Fibroblast of the aortic adventitia (primary cell): Measurements from ENCODE around the gene TASOR2. TPM values are rescaled to one million over a fixed set of nuclear protein-coding genes. Genes with fewer than 3 reads are reported as not detected.

Experiments
- DNase-seq: peaks from one replicate; pipeline ENCODE4 v3.0.0-alpha.2; 2010; ENCODE audit warnings: low read depth
- H3K4me3 ChIP-seq: 2 replicates; pipeline ENCODE4 v1.5.1; 2011; ENCODE audit warnings: low read depth, mild to moderate bottlenecking, control low read depth, low read length, moderate library complexity
- total RNA-seq: library from RNA; depleted of rRNA; stranded (reverse); fragments of >200 nt; gene quantifications from 2 replicates; pipeline ENCODE4 v1.2.3, GENCODE V29; 2012; ENCODE audit warnings: low replicate concordance
- TF ChIP-seq, protein P1 (sequence below): IDR thresholded peaks from 2 replicates; pipeline ENCODE4 v1.5.1; 2011; ENCODE audit warnings: mild to moderate bottlenecking, low read length, control low read depth, inconsistent platforms; ENCODE audit not compliant: insufficient read depth

The TASOR2 gene
- total RNA-seq, 1 donor, result 92.9 TPM

DNA sequence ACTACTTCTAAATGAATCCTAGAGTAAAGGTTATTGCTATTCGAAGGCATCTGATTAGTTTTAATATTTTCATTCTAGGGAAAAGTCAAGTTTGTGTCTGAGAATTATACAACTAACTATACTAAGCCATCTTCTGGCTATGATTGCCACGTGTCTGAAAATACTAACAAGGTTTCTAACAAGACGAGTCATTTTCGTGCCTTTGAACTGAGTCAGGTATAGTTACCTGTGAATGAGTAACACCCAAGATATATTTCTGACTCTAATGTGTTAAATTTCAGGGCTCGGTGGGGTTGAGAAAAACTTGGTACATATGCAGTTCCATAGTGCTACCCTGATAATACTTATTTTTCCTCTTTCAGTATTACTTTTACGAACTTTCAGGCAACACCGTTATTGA, 35.5 kb downstream of the TASOR2 start:
- H3K4me3 ChIP-seq, result no peak overlapping the region
- DNase-seq, result no peak
- TF ChIP-seq, protein P1, sequence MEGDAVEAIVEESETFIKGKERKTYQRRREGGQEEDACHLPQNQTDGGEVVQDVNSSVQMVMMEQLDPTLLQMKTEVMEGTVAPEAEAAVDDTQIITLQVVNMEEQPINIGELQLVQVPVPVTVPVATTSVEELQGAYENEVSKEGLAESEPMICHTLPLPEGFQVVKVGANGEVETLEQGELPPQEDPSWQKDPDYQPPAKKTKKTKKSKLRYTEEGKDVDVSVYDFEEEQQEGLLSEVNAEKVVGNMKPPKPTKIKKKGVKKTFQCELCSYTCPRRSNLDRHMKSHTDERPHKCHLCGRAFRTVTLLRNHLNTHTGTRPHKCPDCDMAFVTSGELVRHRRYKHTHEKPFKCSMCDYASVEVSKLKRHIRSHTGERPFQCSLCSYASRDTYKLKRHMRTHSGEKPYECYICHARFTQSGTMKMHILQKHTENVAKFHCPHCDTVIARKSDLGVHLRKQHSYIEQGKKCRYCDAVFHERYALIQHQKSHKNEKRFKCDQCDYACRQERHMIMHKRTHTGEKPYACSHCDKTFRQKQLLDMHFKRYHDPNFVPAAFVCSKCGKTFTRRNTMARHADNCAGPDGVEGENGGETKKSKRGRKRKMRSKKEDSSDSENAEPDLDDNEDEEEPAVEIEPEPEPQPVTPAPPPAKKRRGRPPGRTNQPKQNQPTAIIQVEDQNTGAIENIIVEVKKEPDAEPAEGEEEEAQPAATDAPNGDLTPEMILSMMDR, result no peak

DNA sequence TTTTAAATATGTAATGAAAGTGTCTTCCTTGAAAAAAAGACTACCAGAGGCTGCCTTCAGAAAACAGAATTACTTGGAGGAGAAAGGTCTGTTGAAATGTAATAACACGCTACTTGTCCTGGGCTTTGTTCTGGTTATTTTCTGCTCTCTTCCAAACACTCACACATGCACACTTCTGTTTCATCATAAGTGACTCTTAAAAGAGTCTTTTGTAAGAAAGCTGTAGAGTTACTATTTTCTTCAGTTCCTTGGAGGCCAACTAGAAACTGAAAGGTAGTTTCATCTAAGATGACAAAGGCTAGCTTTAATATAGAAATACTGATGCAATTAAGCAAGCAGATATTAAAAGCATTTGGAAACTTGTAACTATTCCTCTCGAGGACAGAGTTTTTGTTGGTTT, 39.1 kb downstream of the TASOR2 start:
- TF ChIP-seq, protein P1, result no peak
- no peak overlapping the region for H3K4me3 ChIP-seq
- no peak for DNase-seq

DNA sequence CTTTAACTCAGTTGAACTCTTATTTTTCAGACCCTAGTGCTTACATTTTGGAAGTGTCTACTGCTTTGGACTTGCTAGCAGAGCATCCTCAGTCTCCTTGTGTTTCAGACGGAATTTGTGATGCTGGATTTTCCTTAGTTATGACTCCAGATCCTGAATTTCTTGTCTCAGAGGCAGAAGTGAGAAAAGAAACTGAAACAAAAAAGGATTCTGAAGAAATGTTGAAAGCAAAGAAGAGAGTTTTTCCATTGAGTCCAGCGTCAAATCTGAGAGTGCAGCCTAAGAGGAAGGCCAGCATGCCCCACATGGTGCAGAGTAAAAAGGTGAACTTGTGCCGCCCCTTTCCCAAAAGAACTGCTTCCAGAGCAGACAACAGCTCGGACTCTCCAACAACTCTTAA, 46.1 kb downstream of the TASOR2 start:
- TF ChIP-seq, protein P1, result no peak
- H3K4me3 ChIP-seq, result no peak overlapping the region
- DNase-seq, result no peak

DNA sequence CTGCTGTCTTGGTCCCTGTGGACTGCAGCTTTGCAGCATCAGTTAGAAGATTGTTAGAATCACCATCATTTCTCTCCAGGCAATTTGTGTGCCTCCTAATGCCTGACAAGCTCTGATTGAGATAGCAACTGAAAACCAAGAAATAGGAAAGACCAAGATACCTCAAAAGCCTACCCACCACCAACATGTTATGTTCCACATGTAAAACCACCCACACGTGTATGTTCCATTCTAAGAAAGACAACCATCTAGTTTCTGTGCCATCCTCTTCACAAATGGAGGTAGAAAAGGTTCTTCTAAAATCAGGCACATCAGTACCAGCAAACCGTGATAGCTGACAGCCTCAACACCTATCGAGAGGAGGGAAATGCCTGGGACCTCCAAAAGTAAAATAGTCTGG, 46.9 kb downstream of the TASOR2 start:
- no peak for DNase-seq
- H3K4me3 ChIP-seq, result no peak overlapping the region
- TF ChIP-seq, protein P1, result no peak

DNA sequence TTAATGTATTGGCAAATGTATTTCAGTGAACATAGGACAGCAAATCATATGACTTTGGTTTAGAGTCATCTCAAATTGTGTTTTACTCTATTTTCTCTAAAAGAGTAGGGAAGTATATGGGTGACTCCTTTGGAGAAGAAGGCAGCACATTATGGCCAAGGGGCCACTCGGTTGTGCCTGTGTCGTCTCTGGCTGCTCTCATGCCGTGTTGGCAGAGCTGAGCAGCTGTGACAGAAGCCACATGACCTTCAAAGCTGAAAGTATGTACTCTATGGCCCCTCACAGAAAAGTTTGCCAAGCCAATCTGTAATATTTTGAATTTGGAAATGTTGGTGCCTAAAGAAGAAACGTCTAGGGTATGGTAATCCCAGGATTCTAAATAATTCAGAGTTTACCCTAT, 47.5 kb downstream of the TASOR2 start:
- no peak overlapping the region for H3K4me3 ChIP-seq
- TF ChIP-seq, protein P1, result no peak
- no peak for DNase-seq

Other genes starting within 250 kb of the TASOR2 start
- not detected in 2 replicates for gene CALML5, start 185.3 kb upstream of the TASOR2 start, total RNA-seq
- gene CALML3, start 159.9 kb upstream of the TASOR2 start, total RNA-seq, result not detected in 2 replicates
- 8.4 and 17.1 TPM in 2 replicates for gene ASB13, start 18.2 kb upstream of the TASOR2 start, total RNA-seq
- 482 and 610 TPM in 2 replicates for gene GDI2, start 128.6 kb downstream of the TASOR2 start, total RNA-seq
- 5.0 and 14.0 TPM in 2 replicates for gene ANKRD16, start 205.1 kb downstream of the TASOR2 start, total RNA-seq
- gene FBH1, start 205.4 kb downstream of the TASOR2 start, total RNA-seq, result 59.0 and 61.4 TPM in 2 replicates